Measurements from ENCODE around the gene COG7.
"Not testable (repeated sequence)": the region's sequence is repeated elsewhere in the genome, so short reads cannot be mapped to it uniquely, and the experiment has no call there.

COG7 gene

DNA sequence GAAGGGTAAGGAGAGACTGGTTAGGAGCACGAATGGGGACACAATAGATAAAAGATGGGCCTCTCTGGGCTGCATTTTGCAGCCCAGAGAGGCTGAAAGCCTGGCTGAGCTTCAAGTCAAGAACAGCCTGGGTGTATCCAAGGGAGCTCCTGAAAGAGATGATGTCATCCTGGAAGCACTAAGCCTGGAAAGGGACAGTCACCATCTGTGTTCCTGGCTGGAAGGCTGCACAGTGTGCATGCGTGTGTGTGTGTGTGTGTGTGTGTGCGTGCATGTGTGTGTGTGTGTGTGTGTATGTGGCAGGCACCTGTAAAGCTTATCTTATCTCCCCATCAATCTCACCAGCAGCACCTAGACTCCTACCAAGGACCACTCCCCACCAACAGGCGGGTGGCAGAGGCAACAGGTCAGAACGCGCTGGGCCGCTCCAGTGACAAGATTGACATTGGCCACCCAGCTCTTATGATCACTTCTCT is 44.1 kb downstream of the COG7 start:
- DNase-seq, result peak; percentile 61

DNA sequence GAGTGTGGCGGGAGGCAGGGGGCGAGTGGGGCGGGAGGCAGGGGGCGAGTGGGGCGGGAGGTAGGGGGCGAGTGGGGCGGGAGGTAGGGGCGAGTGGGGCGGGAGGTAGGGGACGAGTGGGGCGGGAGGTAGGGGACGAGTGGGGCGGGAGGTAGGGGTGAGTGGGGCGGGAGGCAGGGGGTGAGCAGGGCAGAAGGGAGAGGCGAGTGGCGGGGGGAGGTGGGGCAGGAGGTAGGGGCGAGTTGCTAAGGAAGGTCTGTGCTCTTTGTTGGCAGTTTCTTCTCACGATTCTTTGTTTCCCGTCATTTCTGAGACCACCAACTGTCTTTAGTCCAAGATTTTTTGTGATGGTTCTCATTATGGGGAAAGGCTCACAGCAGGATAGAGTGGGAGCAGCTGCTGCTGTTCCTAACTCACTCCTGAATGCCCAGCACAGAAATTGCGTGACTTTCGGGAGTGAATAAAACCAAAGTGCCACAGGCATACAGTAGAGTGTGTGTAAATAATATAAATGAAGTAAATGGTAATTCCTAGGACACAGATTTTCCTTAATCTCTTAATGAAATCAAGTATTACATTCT is 44.7 kb downstream of the COG7 start:
- DNase-seq, result no peak

DNA sequence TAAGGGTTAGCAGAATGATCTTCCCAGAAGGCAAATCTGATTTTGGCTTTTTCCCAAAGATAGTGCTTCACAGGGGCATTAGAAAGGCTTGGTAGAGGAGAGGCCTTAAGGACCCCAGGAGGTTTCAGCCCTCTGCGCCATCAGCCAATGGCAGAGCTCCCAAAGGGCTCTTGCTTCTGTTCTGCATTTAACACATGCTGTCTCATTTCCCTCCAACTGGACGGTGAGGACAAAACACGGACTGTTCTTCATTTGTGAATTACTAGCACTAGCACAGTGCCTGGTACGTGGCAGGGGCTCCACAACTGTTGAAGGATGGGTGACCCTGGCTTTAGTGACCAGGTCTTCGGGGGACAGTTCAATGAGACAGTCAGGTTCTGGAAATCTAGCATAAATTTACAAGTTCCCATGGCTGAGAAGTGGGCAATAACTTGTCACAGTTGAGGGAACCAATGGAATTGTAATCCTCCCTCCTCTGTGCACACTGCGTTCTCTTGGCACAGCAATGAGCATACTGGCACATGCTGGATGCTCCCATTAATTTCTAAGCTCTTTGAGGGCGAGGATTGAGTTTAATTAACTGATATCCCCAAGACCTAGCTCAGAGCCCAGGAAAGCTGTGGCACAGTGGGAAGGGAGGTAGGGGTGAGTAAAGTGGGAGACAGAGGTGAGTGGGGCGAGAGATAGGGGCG is 45.4 kb downstream of the COG7 start:
- no peak for DNase-seq

DNA sequence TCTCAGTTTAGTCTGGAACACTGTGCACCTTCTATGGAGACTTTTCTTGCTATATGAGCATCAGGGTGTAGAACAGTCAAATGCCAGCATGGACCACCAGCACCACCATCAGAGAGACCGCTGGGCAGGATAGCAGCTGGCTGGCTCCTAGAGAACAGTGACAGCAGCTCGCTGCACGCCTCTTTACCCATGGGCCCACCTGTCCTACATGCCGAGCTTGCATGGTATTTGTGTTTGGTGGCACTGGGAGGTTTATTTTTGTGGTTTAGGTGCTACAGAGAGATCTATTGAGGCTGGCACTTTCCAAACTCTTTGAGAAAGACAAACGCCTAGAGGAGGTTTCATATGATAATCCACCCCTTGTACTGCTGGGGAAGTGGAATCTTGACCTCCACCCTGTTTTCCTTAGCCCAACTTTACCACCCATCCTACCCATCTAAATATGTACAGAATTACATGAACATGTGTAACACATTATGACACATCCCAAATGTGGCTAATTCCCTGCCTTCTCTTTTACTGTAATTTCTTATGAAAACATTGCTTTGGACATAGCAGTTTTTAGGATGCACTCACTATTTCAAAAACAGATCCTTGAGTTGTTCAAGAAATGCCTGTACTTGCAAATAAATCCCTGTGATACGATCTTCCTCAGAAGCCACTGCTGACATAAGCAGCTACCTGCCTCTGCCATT is 46.3 kb downstream of the COG7 start:
- DNase-seq, result no peak

DNA sequence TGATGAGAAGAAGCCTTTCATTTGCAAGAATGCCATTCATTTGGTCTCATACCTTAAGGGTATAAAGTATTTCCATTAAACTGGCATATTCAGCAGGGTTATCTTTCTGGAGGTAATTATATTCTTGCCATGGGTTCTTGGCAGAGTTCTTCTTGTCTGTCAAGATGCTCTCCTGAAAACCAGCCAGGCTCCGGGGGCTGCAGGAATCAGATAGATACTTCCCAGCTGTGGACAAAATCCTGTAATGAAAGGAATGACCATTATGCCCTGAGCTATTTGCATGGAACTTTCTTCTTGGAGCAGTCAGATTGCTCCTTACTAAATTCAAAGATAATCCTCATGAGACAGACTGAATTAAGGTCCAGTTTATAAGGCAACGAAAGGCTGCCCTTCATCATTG is 47.0 kb downstream of the COG7 start:
- no peak for DNase-seq

DNA sequence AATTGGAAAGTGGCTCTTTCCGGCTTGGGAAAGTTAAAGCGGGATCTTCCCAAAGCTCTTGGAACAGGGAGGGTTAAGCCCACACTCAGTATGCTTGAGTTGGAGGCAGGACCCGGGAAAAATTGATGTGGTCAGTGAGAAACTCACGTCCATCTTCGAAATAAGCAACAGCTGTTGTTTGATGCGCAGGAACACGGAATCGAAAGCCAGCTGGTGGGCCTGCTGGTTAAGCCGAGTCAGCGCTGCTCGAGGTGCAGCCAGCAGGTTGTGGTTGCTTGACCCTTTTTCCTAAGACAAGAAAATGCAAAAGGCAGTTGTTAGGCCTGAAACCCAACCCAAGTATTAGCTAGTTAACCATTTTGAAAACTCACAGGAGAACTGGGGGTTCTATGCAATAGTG is 49.4 kb downstream of the COG7 start:
- DNase-seq, result no peak

DNA sequence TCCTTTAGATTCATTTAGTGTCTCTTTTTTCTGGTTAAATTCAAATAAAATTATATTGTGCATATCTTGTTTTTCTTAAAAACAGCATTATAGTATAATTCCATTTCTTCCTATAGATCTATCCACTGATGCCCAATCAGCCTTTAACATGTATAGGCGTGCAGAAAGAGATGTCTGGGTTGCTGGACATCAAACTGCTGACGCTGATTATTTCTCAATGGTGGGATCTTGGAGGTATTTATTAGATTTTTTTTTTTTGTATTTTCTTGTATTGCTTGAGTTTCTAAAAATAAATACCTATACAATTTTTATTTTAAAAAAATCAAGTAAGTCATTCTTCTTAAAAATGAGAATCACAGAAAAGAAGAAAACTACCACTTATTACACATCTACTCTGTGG is 50.9 kb downstream of the COG7 start:
- no peak for DNase-seq

DNA sequence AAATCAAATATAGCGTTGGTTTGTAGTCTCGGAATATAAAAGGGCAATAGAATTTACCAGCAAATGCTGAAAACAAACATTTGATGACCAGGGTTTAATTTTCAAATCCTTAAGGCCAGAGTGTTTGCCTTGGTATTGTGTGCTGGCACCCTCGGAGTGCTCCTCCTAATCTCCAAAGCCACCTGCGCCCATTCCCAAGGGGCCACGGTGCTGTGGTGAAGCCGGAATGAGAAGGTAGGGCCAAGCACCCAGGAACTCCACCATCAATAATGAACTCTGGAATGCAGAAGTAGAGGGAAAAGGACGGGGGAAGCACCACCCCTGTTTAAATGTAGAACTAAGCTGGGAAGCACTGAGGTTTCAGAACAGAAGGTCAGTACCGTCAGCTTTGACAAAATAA is 51.9 kb downstream of the COG7 start:
- no peak for DNase-seq

DNA sequence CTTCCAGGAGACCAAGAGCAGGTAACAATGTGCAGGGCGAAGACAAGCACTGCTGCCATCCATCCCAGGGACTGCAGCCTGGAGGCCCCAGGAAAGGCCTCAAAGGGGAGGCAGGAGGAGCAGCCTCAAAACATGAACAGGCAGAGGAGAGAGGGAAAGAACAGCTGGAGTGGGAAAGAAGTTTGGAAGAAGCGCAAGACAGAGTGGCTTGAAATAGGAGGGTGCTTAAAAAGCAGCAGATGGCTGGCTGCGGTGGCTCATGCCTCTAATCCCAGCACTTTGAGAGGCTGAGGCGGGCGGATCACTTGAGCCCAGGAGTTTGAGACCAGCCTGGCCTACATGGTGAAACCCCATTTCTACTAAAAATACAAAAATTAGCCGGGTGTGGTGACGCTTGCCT is 52.5 kb downstream of the COG7 start:
- DNase-seq, result not testable (repeated sequence)

DNA sequence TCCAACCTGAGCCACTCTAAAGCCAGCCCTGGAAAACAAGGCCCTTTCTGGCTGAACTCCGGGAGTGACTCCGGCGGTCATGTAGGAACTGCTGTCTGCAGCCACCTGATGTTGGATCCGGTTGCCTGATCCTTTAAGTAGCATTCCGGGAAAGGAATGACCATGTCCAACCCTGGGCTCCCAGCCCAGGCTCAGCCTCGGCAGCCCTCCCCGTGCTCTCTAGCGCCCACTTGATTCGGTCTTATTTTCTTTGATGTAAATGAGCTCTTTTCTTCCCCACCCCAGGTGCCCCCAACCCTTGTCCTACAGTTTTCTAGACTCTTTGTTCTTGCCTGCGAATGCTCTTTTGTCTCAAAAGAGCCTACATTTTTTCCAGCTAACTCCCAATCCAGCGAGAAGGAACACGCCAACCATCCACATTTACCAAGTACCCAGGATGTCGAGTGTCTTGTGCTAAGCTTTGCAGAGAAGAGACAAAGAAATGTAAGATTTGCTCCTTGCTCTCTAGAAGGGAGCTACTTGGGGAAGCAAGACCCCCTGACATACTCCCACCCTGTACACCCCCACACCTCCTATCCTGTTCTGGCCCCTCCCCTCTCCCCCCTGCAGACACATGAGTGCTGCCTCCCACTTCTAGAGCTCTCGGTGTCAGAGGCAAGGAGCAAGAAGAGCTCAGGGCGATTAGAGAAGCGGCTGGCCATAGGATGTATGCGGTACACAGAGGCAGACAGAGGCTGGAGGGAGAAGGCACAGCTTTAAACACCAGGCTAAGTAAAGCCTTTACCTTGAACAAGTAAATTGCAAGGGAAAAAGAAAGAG is 53.8 kb downstream of the COG7 start:
- peak; percentile 73 for DNase-seq

DNA sequence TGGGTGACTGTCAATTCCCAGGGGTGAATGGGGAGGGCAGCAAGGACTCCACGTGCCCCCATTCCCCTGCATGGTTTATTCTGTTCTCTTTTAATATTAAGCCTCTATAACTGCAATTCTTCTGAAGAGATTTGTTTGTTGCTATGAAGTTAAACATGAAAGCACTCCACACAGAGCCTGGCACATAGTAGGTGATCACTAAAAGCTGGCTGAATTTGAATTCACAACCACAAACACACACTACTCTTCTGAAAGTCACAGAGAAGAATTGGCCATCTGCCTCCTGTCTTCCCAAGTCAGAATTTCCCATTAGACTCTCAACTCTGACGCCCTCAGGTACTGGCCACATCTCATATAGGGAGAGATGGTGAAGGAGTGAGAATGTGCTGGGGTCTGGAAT is 55.5 kb downstream of the COG7 start:
- DNase-seq, result no peak

DNA sequence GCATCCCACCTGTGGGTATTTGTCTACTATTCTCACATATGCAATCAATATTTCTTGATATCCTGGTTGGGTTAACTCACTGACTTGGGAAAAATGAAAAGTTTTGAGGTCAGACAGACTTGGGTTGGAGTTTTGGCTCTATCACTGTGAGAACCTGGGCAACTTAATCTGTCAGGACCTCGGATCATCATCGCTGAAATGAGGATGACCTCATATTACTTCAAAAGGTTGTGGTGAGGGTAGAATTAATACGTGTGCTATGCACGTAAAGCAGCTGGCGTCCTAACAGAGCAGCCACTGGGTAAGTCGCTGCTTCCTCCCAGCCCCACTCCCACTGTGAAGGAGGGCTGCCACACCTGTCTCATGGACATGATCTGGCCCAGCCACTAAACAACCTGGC is 57.3 kb downstream of the COG7 start:
- no peak for DNase-seq

DNA sequence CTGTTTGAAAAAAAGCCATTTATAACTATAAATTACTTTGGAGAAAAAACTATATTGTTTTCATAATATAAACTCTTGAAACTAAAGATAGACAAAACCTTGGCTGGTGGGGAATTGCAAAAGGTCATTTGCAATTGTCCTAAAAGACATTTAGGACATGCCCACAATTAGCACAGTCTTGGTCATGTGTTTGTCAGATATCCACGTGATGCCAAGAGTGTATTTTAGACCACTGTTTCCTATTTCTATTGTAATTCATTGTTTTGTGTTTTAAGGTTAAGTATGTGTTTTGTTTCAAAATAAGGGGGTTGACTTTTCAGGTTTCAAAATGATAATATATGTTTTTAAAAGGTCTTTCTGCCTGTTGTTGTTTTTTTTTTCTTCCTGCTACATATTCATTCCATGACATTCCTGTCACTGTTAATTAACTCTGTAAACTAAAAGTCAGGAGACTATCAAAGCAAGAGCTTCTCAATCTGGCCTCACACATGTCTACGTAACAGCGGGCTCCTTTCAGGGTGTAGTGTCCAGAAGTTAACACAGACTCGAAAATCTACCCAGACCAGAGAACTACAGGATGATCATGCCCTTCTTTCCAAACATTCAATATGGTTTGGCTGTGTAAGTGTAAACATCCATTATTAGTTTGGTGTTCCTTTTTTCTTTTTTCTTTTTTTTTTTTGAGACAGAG is 58.7 kb downstream of the COG7 start:
- no peak for DNase-seq

DNA sequence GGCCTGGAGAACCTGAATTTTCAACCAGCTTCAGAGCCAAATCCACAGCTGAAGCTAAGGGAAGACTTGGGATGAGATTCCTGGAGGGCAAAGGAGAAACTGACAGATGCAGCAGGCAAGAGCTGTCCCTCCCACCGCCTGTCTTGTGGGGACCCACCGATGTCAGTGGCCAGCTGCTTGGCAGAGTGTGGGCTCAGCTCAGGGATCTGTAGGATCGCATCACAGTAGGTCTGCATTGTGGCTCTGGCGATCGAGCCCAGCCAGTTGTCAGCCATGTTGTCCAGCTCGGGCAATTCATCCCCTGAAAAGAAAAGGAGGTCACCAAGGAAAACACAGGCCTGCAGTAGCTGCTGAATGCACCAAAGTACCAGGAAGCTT is 60.8 kb downstream of the COG7 start:
- no peak for DNase-seq

DNA sequence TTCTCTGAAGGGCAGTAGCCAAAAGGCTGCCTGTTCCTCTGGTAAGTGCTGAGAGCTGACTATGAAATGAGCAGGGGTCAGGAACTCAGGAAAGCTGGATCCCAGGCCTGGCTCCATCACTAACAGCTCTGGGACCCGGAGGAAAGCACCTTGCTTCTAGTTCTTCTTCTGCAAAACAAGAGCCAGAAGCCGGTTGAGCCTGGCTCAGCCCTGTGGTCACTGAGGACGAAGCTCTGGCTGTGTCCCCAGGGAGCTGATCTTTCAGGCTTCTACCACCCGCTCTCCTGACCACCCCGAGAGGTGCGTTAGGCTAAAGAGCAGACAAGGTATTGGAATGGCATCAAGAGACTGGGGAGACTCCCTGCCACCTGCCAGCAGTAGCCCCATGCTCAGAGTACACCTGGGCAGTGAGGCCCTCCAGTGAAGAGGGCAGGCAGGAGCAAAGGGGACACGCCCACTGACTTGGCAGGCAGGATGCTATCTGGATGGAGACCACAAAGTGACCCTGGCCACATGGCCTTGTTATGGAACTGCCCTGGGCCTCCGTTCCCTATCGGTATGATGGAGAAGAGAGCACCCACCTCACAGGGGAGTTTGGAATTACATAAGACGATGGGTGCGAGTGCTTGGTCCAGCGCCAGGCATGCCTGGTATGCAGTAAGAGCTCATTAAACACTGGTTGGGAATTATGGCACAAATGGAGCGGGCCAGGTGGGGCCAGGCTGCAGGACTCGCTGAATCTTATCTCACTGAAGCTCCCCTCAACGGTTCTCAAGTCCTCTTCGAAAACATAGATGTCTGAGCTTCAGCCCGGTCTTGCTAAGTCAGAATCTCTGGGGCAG is 61.4 kb downstream of the COG7 start:
- no peak for DNase-seq

DNA sequence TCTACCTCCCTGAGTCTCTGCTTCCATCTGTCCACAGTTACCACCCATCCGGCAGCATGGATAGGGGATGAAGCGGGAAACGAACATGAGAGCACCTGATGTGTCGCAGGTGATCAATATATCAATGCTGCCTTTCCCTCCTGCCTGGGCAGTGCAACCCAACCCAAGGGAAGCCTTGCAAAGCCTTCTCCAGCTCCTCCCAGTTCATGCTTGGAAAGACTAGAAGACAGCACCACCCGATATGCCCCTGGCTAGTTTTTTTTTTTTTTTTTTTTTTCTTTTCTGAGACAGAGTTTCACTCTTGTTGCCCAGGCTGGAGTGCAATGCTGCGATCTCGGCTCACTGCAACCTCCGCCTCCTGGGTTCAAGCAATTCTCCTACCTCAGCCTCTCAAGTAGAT is 63.1 kb downstream of the COG7 start:
- not testable (repeated sequence) for DNase-seq

DNA sequence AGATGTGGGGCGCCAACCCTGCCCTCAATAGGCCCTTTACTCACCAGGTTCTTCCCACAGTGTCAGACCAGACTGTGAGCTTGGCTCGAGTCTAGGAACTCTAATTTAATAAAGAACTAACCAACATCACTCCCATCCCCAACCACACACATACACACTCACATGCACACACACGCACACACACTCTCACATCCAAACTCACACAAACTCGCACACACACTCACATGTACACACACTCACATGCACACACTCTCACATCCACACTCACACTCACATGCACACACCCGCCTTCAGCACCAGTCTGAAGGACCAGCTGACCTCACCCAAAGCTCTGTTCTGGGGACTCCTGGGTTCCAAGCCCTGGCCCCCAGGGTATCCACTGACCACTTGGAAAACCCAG is 63.8 kb downstream of the COG7 start:
- DNase-seq, result no peak

DNA sequence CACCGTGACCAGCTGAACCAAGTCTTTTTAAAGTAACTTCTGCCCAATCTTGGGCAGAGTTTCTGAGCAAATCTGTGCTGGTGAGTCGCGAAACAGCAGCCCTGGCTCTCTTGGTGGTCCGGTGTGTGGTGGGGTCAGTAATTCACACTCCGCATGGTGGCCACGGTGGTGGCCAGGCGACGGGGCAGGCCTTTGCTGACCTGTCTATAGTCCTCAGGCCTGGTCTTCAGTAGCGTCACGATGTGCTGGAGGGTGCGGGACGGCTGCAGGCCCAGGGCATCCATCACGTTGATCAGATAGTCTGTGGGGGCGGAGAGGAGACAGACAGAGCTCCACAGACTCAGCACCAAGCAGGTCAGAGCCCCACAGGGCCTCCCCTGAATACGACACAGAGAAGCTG is 64.2 kb downstream of the COG7 start:
- DNase-seq, result no peak

DNA sequence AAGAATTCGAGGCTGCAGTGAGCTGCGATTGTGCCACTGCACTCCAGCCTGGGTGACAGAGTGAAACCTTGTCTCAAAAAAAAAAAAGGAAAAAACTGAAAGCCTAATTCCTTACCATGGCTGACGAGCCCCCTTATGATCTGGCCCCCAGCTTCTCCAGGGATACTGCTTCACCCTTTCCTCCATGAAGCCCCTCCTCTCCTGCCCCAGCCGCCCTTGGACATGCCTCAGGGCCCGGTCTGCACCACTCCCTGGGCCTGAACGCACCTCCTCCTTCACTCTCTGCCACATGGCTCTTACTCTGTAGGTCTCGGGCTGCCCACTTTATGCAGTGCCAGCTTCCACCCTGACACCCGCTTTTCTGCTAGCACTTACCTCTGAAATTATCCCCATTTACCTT is 65.3 kb downstream of the COG7 start:
- no peak for DNase-seq

DNA sequence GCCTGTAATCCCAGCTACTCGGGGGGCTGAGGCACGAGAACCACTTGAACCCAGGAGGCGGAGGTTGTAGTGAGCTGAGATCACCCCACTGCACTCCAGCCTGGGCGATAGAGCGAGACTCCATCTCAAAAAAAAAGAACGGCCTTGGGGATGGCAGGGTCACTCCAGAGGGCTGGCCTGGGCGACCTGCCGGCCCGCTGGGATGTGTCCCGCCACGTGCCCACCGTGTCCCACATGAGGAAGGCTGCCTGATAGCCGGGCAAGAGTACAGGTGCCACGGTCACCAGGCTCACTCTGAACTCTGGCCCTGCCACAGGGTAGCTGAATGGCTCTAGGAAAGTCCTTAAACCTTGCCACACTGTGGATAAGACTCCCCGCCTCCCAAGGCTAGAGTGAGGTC is 67.5 kb downstream of the COG7 start:
- DNase-seq, result no peak

DNA sequence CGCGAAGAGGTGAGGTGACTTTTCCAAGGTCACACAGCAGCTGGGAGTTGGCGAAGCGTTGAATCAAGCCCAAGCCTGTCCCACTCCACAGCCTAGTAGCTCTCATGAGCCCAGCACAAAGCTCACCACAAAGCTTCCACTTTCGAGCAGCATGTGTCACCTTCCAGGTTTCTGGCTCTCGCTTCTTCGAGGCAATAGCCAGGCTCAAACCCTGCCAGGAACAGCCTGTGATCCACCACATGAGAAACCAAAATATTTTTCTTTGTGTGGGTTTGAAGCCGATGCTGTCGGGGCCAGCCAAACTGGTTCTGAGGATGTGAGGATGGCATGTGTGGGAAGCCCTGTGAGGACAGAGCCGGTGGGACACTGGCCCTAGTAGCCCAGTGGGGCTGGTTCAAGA is 68.1 kb downstream of the COG7 start:
- DNase-seq, result no peak

DNA sequence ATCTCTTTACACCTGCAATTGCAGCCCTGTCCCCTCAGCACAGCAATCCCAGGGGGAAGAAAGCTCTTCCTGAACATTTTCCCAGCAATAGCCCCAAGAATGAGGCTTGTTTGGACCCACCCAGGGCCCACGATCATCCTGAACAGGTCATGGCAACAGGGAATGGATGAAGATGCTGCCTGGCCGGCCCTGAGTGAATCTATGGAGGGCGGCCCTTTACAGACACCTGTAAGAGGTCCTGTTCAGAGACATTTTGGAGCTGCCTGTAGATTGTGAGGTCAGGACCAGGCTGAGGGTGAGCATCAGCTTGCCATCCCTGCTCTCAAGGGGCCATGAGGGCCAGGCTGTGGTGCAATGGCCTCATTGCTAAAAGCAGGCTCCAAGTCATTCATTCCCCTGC is 69.1 kb downstream of the COG7 start:
- no peak for DNase-seq

Measured in right hindlimb (tissue), 1 donor.